Stimulated activated CD8-positive, alpha-beta memory T cell treated with anti-CD3 and anti-CD28 coated beads, Interleukin-2, amount 100 ng/mL, for 1 hour (primary cell): ENCODE data around the gene LHX2.
"Not testable (repeated sequence)": the region's sequence is repeated elsewhere in the genome, so short reads cannot be mapped to it uniquely, and the experiment has no call there.

Experiments
- DNase-seq, 2 donors: peaks; one replicate each; pipeline ENCODE4 v3.0.0-alpha.2; 2020; ENCODE audit warnings: low read depth in 2 of 2

Gene LHX2

DNA sequence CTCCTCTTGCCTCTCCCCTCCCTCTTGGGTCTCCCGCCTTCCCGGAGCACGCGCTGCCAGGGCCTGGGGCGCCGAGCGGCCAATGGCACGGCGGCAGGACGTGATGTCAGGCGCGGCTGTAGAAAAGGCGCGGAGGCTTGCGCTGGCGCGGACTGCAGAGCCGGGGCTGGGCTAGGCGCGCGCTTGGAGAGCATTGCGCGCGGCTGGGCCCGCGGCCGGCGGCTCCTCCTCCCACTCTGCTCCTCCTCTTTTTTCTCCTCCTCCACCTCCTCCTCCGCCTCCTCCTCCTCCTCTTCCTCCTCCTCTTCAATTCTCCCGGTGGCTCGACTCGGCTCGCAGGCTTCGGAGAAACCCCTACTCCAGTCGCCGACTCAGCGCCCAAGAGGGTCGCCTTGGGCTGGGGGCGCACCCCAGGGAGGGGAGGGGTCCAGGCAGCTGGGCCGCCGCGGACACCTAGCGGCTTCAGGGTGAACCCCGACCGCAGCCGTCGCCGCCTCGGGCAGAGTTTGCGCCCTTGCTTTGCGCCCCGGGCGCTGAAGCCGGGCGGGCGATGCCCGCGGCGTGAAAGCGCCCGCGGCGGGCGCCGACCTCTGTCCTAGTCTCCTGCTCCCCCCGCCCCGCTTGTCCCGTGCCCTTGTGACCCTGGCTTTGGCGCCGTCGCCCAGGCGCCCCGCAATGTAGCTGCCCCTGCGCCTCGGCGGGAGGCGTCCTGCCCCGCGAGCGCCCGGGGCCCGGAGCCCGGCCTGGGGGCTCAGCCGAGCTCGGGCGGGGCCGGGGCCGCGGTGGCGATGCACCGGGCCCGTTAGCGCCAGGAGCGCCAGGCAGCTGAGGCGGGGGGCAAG lies at the start of gene LHX2:
Gene LHX2, plus strand, starts transcription at position 309 of the 842 bp plus-strand sequence. CDS start 581 bp downstream, outside the sequence.
- DNase-seq: no peak

GRCh38 chr9:123964761-123965160 lies 46.8 kb upstream of the LHX2 start:
- no peak for DNase-seq

DNA sequence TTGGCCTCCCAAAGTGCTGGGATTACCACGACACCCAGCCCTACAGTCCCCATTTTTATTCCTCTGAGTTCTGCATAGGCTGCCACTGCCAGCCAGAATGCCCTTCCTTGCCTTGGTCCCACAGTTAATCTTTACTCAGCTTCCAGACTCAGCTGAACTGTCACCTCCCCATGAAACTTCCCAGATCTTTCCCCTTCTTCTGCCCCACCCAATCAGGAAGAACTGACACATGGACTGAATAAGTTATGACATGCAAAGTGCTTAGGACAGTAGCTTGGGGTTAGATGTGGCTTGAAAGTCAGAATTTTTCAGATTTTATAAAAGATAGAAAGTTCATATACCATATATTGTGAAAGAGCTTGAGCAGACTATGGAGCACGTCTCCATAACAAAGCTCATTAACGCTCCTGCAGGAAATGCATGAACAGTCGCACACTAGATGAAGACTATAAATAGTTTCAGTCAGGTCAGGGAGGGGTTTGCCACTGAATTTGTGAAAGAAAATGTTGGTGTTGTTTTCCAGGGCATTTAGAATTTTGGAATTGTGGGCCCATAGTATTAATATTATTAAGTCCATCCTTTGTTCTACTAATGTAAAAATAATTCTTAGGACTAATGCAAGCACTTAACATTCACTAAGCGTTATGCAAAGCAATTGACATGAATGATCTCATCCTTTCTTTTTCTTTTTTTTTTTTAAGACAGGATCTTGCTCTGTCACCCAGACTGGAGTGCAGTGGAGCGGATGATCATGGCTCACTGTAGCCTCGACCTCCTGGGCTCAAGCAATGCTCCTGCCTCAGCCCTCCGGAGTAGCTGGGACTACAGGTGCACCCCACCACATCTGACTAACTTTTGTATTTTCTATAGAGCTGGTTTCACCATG lies 45.5 kb upstream of the LHX2 start:
- no peak for DNase-seq

DNA sequence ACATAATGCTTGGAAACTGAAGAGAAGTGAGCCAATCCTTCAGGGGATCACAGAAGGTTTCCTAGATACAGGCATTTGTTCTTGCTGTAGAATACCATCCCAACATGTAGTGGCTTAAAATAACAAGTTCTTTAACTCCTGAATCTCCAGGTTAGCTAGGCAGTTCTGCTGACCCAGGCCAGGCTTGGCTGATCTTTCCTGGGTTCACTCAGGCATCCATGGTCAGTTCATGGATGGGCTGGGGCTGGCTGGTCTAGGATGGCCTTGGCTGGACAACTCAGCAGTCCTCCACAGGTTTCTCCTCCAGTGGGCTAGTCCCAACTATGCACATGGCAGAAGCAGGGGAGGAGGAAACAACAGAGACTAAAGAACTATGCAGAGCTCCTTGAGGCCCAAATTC lies 44.2 kb upstream of the LHX2 start:
- DNase-seq: no peak

GRCh38 chr9:123972618-123973017 lies 39.0 kb upstream of the LHX2 start:
- DNase-seq: no peak

DNA sequence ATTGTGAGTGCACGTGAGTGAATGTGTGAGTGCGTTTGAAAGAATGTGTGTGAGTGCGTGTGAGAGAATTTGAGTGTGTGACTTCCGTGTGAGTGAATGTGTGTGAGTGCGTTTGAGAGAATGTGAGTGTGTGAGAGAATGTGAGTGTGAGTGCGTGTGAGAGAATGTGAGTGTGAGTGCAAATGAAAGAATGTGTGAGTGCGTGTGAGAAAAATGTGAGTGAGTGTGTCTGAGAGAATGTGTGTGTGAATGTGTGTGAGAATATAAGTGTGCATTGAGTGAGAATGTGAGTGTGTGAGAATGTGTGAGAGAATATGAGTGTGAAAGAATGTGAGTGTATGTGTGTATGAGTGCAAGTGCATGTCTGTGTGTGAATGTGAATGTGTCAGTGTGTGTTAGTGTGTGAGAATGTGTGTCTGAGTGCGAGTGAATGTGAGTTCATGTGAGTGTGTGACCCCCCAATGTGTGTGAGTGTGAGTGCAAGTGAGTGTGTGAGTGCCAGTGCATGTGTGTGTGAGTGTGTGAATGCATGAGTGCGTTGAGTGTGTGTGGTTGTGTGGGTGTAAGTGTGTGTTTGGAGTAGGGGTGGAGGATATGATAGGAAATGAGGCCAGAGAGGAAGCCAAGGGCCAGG lies 37.9 kb upstream of the LHX2 start:
- DNase-seq: no peak

DNA sequence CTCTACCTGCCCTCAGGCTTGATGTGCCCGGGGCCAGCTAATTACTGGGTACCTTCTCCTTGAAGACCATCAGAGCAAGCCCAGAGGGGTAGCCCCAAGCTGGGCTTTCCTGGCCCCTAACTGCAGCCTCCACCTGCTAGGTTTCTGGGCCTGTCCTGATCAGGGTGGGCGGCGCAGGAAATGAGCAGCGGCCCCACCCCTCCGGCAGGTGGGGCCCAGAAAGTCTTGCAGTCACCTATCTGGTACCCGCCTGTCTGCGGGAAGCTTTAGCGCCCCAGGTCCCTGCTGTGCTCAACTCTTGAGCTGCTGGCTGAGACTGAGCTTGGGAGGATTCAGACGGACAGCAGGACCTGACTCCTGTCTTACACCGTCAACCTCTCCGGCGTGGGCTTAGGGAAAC lies 37.1 kb upstream of the LHX2 start:
- DNase-seq: no peak

GRCh38 chr9:123975871-123976270 lies 35.7 kb upstream of the LHX2 start:
- DNase-seq: no peak

- DNase-seq: not testable (repeated sequence)
Observed at GRCh38 chr9:123976579-123976978, 35.0 kb upstream of the LHX2 start.

- no peak for DNase-seq
Observed at GRCh38 chr9:123978981-123979380, 32.6 kb upstream of the LHX2 start.

- no peak for DNase-seq
Observed at GRCh38 chr9:123982535-123982934, 29.0 kb upstream of the LHX2 start.

GRCh38 chr9:123983047-123983446 lies 28.5 kb upstream of the LHX2 start:
- DNase-seq: no peak

DNA sequence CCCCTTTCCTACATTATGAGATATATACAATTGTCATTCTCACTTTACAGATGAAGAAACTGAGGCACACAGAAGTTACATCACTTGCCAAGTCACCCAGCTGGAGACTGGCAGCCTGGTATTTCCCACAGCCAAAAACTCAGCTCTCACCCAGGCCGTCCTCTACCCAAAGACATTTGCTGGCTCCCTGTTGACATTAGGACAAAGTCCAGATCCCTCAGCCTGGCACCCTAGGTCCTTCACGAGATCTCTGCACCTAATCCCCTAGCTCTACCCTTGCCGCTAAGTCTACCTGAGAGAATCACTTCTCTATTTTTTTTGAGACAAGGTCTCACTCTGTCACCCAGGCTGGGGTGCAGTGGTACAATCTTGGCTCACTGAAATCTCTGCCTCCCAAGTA lies 26.8 kb upstream of the LHX2 start:
- DNase-seq: no peak

DNA sequence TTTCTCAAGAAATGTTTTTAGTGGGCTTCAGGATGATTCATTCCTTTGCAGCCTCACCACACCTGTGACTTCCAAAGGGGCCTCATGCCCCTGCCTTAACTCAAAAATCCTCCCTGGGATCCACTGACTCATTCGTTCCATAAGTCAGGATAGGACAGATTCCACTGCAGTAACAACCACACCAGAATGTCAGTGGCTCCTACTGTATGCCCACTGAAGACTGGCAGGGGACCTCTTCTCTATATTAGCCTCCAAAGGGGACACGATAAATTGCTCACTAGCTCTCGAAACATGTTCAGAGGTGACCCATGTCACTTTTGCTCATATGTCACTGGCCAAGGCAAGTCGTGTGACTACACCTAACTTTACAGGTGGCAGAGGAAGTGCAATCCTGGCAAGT lies 25.7 kb upstream of the LHX2 start:
- DNase-seq: no peak

DNA sequence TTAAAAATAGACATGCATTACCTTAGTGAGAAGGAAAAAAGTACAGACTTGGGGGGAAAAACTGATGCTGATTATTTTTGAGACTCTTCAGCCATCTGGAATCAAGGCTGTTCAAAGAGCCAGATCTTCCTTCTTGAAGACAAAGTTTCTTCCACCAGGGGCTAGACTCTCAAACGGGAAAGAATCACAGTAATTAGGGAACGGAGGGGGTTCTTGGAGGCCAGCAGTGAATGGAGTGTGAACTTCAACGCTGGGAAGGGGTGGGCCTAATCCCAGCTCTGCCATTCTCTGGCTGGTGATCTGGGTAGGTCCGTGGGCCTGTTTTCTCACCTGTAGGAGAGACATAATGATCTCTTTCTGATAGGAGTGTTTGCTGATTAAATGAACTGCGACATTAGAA lies 21.1 kb upstream of the LHX2 start:
- no peak for DNase-seq

GRCh38 chr9:123992679-123993078 lies 18.9 kb upstream of the LHX2 start:
- not testable (repeated sequence) for DNase-seq

- no peak for DNase-seq
Observed at GRCh38 chr9:123996731-123997421, 14.7 kb upstream of the LHX2 start.

- DNase-seq: no peak
Observed at GRCh38 chr9:123997665-123998277, 13.8 kb upstream of the LHX2 start.

- DNase-seq: no peak
Observed at GRCh38 chr9:123998278-123998925, 13.2 kb upstream of the LHX2 start.

DNA sequence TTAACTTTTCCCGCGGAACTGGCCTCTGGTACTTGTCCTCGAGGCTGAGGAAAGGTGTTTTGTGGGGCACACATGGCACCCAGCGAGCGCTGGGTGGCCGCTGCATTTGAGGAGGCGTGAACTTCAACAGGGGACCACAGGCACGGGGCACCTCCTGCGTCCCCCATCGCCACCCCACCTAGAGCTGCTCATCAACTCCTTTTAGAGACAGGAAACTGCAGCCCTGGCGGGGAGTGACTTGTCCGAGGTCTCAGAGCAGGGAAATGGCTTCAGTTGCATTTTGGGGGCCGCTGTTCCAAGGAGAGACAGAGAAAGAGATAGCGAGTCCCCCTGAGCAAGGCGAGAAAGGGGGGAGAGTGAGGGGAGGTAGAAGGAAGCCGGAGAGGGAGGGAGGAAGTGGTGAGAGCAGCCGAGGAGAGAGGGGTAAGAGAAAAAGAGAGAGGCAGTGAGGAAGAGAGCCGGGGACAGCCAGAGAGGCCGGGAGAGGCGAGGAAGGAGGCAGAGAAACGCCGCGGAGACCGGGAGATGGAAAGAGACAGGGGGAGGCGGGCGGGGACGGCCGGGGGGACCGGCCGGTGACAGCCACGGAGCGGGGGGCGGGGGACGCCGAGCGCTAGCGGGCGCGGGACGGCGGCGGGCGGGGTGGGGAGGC lies 12.5 kb upstream of the LHX2 start:
- DNase-seq: no peak
